H1 (cell line): ENCODE measurements around the gene GPR18. TPM values are rescaled to one million over a fixed set of nuclear protein-coding genes. Genes with fewer than 3 reads are reported as not detected.

Source experiments
- polyA plus RNA-seq, 7 experiments: library from polyadenylated mRNA; depleted of rRNA in 3 of 7; stranded (reverse) in 5 of 7; unstranded in 2 of 7; fragments of >200 nt in 5 of 7; fragments of 200-250 nt in 2 of 7; gene quantifications; 1 replicate in 5 of 7; 2 replicates in 1 of 7; 4 replicates in 1 of 7; pipeline versions ENCODE4 v1.2.1 to v1.2.3, GENCODE V29; 2011 to 2013; ENCODE audit warnings: missing spikeins in 2 of 7, mixed read lengths in 2 of 7
- small RNA-seq: library from polyadenylated mRNA; stranded (forward); fragments of <200 nt; extraction: miRNeasy Mini kit (QIAGEN cat#:217004); gene quantifications from one replicate; pipeline ENCODE3, GENCODE V24; 2013; ENCODE audit not compliant: insufficient read depth
- total RNA-seq: library from RNA; stranded (reverse); fragmentation: NEBNext Ultra II Directional; extraction: Animal tissue kit (Norgen Biotek cat#: 25700); gene quantifications from 2 replicates; pipeline ENCODE4 v1.2.1, GENCODE V29; 2021

Gene GPR18
- total and polyA plus RNA-seq, 2 of the 8 experiments (the other 6 are each of a cell fraction or from before 2014, with no cell fraction given), result not detected

Small RNA genes lying within 50 kb of the gene (small RNA-seq; reads per million reads assigned to genes)
- 0.86 reads per million for gene RN7SKP9

Other genes starting within 250 kb of the GPR18 start
- gene UBAC2, start 57.5 kb downstream of the GPR18 start, total RNA-seq, result 73.6 and 75.9 TPM in 2 replicates
- 62.4 and 76.9 TPM in 2 replicates for gene UBAC2, start 57.5 kb downstream of the GPR18 start, polyA plus RNA-seq (2011; rRNA removed)
- not detected in 2 replicates for gene GPR183, start 49.0 kb upstream of the GPR18 start, total RNA-seq
- not detected in 2 replicates for gene GPR183, start 49.0 kb upstream of the GPR18 start, polyA plus RNA-seq (2011; rRNA removed)
- gene TM9SF2, start 243.1 kb upstream of the GPR18 start, total RNA-seq, result 93.3 and 101 TPM in 2 replicates
- 40.0 and 68.0 TPM in 2 replicates for gene TM9SF2, start 243.1 kb upstream of the GPR18 start, polyA plus RNA-seq (2011; rRNA removed)